HEK293 (cell line): ENCODE results near the gene PDE10A.

Source experiments
- BCL11B ChIP-seq: fragments of 450-650 bp; formaldehyde crosslinking; IDR thresholded peaks from 2 replicates; pipeline ENCODE4 v1.5.1; 2016; ENCODE audit warnings: low read depth, missing biosample characterization, missing genetic modification characterization
- PRDM10 ChIP-seq: fragments of 450-650 bp; formaldehyde crosslinking; IDR thresholded peaks from 2 replicates; pipeline ENCODE4 v1.5.1; 2016; ENCODE audit warnings: missing biosample characterization, missing genetic modification characterization
- SCRT1 ChIP-seq: fragments of 450-650 bp; formaldehyde crosslinking; IDR thresholded peaks from 2 replicates; pipeline ENCODE4 v1.5.1; 2016; ENCODE audit warnings: missing biosample characterization, missing genetic modification characterization, borderline replicate concordance
- SP3 ChIP-seq: fragments of 450-650 bp; formaldehyde crosslinking; IDR thresholded peaks from 2 replicates; pipeline ENCODE4 v1.5.1; 2016; ENCODE audit warnings: missing biosample characterization, missing genetic modification characterization
- SP7 ChIP-seq: fragments of 450-650 bp; formaldehyde crosslinking; IDR thresholded peaks from 2 replicates; pipeline ENCODE4 v1.5.1; 2016; ENCODE audit warnings: missing biosample characterization, missing genetic modification characterization
- TSHZ1 ChIP-seq: fragments of 450-650 bp; formaldehyde crosslinking; IDR thresholded peaks from 2 replicates; pipeline ENCODE4 v1.5.1; 2016; ENCODE audit warnings: missing biosample characterization, missing genetic modification characterization, borderline replicate concordance
- ZBTB26 ChIP-seq: fragments of 450-650 bp; formaldehyde crosslinking; optimal IDR thresholded peaks from 2 replicates; pipeline ENCODE3; 2016; ENCODE audit warnings: missing biosample characterization, mild to moderate bottlenecking, missing genetic modification characterization
- ZNF112 ChIP-seq: fragments of 450-650 bp; formaldehyde crosslinking; IDR thresholded peaks from 2 replicates; pipeline ENCODE4 v1.5.0; 2017; ENCODE audit warnings: missing biosample characterization, missing genetic modification characterization
- ZNF19 ChIP-seq: fragments of 450-650 bp; formaldehyde crosslinking; IDR thresholded peaks from 2 replicates; pipeline ENCODE4; 2016; ENCODE audit warnings: missing biosample characterization, missing genetic modification characterization, low read depth
- ZNF26 ChIP-seq: fragments of 450-650 bp; formaldehyde crosslinking; IDR thresholded peaks from 2 replicates; pipeline ENCODE4 v1.5.1; 2016; ENCODE audit warnings: missing biosample characterization, missing genetic modification characterization
- ZNF280C ChIP-seq: fragments of 450-650 bp; formaldehyde crosslinking; IDR thresholded peaks from 2 replicates; pipeline ENCODE4 v1.5.1; 2016; ENCODE audit warnings: missing biosample characterization, missing genetic modification characterization
- ZNF302 ChIP-seq: fragments of 450-650 bp; formaldehyde crosslinking; IDR thresholded peaks from 2 replicates; pipeline ENCODE4 v1.5.1; 2016; ENCODE audit warnings: missing biosample characterization, missing genetic modification characterization, low read depth
- ZNF350 ChIP-seq: fragments of 450-650 bp; formaldehyde crosslinking; IDR thresholded peaks from 2 replicates; pipeline ENCODE4 v1.5.0; 2017; ENCODE audit warnings: missing biosample characterization, mild to moderate bottlenecking, missing genetic modification characterization
- ZNF433 ChIP-seq: fragments of 450-650 bp; formaldehyde crosslinking; IDR thresholded peaks from 2 replicates; pipeline ENCODE4 v1.5.1; 2016; ENCODE audit warnings: missing biosample characterization, missing genetic modification characterization, low read depth
- ZNF501 ChIP-seq: fragments of 450-650 bp; formaldehyde crosslinking; IDR thresholded peaks from 2 replicates; pipeline ENCODE4 v1.5.1; 2016; ENCODE audit warnings: missing biosample characterization, missing genetic modification characterization
- ZNF513 ChIP-seq: fragments of 450-650 bp; IDR thresholded peaks from 2 replicates; pipeline ENCODE4 v1.5.1; 2018; ENCODE audit warnings: missing biosample characterization, missing genetic modification characterization
- ZNF514 ChIP-seq: fragments of 450-650 bp; formaldehyde crosslinking; IDR thresholded peaks from 2 replicates; pipeline ENCODE4 v1.5.1; 2016; ENCODE audit warnings: missing biosample characterization, missing genetic modification characterization
- ZNF548 ChIP-seq: fragments of 450-650 bp; formaldehyde crosslinking; IDR thresholded peaks from 2 replicates; pipeline ENCODE4 v1.5.1; 2016; ENCODE audit warnings: missing biosample characterization, missing genetic modification characterization
- ZNF580 ChIP-seq: fragments of 450-650 bp; formaldehyde crosslinking; IDR thresholded peaks from 2 replicates; pipeline ENCODE4 v1.5.1; 2016; ENCODE audit warnings: missing biosample characterization, missing genetic modification characterization
- ZSCAN4 ChIP-seq: fragments of 450-650 bp; formaldehyde crosslinking; IDR thresholded peaks from 2 replicates; pipeline ENCODE4 v1.5.1; 2017; ENCODE audit warnings: missing biosample characterization, missing genetic modification characterization

PDE10A gene

GRCh38 chr6:165649166-165650137, 13.6 kb downstream of the PDE10A start (continued):
- TF ChIP-seq ZNF433 (tag by site-specific recombination) = no peak
- no peak for TF ChIP-seq ZBTB26 (tag by site-specific recombination)
- TF ChIP-seq ZNF501 (tag by site-specific recombination) = no peak
- peak; percentile 25; the same call in 1 of the 2 replicates for TF ChIP-seq ZSCAN4 (tag by site-specific recombination)
- TF ChIP-seq ZNF513 = peak; percentile 47; the same call in 1 of the 2 replicates
- no peak for TF ChIP-seq SCRT1 (tag by site-specific recombination)
- no peak for TF ChIP-seq ZNF26
- no peak for TF ChIP-seq ZNF548 (tag by site-specific recombination)
- TF ChIP-seq ZNF302 (tag by site-specific recombination) = no peak
- no peak for TF ChIP-seq ZNF280C (tag by site-specific recombination)
- no peak for TF ChIP-seq BCL11B
- TF ChIP-seq TSHZ1 (tag by site-specific recombination) = 0 out of 2 replicates have a peak, but pooled peaks have one; percentile 19
- TF ChIP-seq SP7 (tag by site-specific recombination) = peak; percentile 68
- no peak for TF ChIP-seq ZNF350 (tag by site-specific recombination)
- no peak for TF ChIP-seq ZNF112 (tag by site-specific recombination)
- 0 out of 2 replicates have a peak, but pooled peaks have one; percentile 23 for TF ChIP-seq SP3 (tag by site-specific recombination)
- TF ChIP-seq PRDM10 (tag by site-specific recombination) = no peak
- TF ChIP-seq ZNF514 = no peak
- 0 out of 2 replicates have a peak, but pooled peaks have one; percentile 56 for TF ChIP-seq ZNF580 (tag by site-specific recombination)
- TF ChIP-seq ZNF19 (tag by site-specific recombination) = no peak
